ENCODE results near the gene CRADD. TPM values are rescaled to one million over a fixed set of nuclear protein-coding genes. Genes with fewer than 3 reads are reported as not detected.
"Not testable (repeated sequence)": the region's sequence is repeated elsewhere in the genome, so short reads cannot be mapped to it uniquely, and the experiment has no call there.

CRADD gene
- total RNA-seq, 4 donors from 2014 or later: 43.7 to 76.1 (median 51.0) TPM

DNA sequence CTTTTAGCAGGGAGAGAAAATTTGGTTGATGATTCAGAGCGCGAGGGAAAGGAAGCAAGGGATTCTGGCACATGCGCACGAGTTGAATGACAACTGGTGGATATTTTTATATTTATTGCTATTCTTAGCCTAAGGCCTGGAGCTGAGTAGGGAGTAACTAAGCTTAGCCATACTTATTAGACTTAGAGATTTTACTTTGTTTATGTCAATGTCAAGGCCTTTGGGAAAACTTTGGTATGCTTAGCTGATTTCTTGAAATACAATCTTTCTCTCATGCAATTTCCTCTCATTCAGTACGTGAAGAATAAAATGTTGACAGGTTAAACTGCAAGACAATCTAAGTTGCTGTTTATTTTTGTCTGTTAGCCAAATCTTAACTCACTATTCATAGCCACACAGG, 101.1 kb downstream of the CRADD start:
- no peaks in the 10 kb centered on the region for H3K36me3 ChIP-seq
- TF ChIP-seq POLR2A (IDR thresholded peaks at IDR 0.05): no peak
- TF ChIP-seq, protein P1, sequence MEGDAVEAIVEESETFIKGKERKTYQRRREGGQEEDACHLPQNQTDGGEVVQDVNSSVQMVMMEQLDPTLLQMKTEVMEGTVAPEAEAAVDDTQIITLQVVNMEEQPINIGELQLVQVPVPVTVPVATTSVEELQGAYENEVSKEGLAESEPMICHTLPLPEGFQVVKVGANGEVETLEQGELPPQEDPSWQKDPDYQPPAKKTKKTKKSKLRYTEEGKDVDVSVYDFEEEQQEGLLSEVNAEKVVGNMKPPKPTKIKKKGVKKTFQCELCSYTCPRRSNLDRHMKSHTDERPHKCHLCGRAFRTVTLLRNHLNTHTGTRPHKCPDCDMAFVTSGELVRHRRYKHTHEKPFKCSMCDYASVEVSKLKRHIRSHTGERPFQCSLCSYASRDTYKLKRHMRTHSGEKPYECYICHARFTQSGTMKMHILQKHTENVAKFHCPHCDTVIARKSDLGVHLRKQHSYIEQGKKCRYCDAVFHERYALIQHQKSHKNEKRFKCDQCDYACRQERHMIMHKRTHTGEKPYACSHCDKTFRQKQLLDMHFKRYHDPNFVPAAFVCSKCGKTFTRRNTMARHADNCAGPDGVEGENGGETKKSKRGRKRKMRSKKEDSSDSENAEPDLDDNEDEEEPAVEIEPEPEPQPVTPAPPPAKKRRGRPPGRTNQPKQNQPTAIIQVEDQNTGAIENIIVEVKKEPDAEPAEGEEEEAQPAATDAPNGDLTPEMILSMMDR (IDR thresholded peaks at IDR 0.05): no peak
- H3K4me3 ChIP-seq (replicated peaks in 1 of 3): no peak overlapping the region
- no peaks in the 10 kb centered on the region for H3K9me3 ChIP-seq
- WGBS, 2 donors: 43 to 58% methylated on average over 5 of the region's 5 CpGs
- peaks cover 23 to 42% of the 10 kb centered on the region in 2 donors for H3K4me1 ChIP-seq
- intact Hi-C loops (cut with DNase I): no loop called here
- DNase-seq: peak; percentile 15 to 17
- no peaks in the 10 kb centered on the region for H3K27me3 ChIP-seq
- H3K27ac ChIP-seq: peak overlapping the region; percentile 38 to 93 (median 71)

DNA sequence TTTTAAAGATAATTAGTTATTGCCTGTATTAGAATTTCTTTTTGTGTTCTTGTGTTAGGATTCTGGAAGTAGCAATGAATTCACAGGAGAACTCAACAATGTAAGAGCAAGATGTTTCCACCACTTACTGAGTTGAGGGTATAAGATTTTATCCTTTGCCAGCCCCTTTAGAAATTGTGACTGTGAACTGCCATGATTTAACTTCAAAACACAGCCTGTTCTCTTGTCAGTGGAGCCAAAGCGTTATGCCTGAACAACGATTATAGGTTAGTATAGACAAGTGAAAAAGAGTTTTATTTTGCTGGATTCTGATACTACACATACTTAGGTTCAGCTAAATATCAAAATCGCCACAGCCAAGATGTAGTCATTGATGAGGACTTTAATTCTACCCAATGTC, 101.6 kb downstream of the CRADD start:
- peaks cover 25 to 45% of the 10 kb centered on the region in 2 donors for H3K4me1 ChIP-seq
- TF ChIP-seq, protein P1 (IDR thresholded peaks at IDR 0.05): no peak
- no peak for TF ChIP-seq POLR2A (IDR thresholded peaks at IDR 0.05)

DNA sequence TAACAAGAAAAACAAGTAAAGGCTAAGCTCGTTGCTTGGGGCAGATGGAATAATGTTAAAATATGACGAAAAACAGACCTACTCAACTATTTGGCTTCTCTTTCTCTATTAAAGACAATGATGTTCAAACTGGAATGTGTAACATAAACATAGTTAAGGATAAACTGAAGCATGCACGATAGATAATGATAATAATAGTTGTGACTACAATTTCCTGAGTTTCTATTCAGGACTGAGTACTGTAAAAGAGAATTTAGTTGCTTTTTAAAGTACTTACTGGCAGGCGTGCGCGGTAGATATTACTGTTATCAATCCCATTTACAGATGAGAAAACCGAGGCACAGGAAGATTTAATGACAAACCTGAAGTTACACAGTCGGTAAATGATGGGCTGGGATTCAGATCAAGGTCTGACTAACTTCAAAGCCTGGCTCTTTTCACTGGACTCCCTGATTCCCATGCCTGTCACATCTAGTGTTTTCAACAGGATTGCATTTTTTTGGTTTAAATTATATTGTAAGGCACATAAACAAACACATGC, 103.0 kb downstream of the CRADD start:
- Histone ChIP-seq H3K27ac (peak overlapping the region in 2 of 3 donors; percentile 71 to 93), H3K4me3 (replicated peaks in 1 of 3) (no peak overlapping the region), H3K36me3 (no peaks in the 10 kb centered on the region), H3K9me3 (no peaks in the 10 kb centered on the region), H3K27me3 (no peaks in the 10 kb centered on the region), H3K4me1 (peaks cover 39 to 58% of the 10 kb centered on the region in 2 donors)
- no peak for TF ChIP-seq POLR2A (IDR thresholded peaks at IDR 0.05)
- TF ChIP-seq, protein P1 (IDR thresholded peaks at IDR 0.05): no peak
- intact Hi-C loops (cut with DNase I): no loop called here
- DNase-seq: no peak
- WGBS, 2 donors: 67 to 74% methylated on average over 8 of the region's 8 CpGs

More for the DNA sequence above, 101.6 kb downstream of the CRADD start:
- Histone ChIP-seq H3K27me3 (no peaks in the 10 kb centered on the region), H3K27ac (peak overlapping the region; percentile 38 to 93 (median 71)), H3K36me3 (no peaks in the 10 kb centered on the region), H3K4me3 (replicated peaks in 1 of 3) (no peak overlapping the region), H3K9me3 (no peaks in the 10 kb centered on the region)
- intact Hi-C loops (cut with DNase I): no loop called here
- 83 to 86% methylated on average over 3 of the region's 3 CpGs for WGBS, 2 donors
- no peak for DNase-seq

DNA sequence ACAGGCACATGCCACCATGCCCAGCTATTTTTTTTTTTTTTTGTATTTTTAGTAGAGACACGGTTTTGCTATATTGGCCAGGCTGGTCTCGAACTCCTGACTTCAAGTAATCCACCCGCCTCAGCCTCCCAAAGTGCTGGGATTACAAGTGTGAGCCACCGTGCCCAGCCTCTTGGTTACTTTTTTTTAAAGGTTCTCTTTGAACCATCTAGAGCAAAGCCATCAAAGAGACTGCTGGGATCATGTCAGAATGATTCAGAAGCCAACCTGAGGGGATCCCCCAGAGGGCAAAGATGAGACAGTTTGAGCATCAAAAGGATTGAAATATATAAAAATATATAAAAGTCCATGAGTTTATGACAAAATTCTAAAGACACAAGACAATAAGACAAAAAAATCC, 103.7 kb downstream of the CRADD start:
- H3K27ac ChIP-seq; H3K27me3 ChIP-seq; H3K36me3 ChIP-seq; intact Hi-C loops (cut with DNase I); H3K9me3 ChIP-seq; H3K4me3 ChIP-seq (replicated peaks in 1 of 3); DNase-seq: not testable (repeated sequence)
- WGBS, 2 donors: 91 to 94% methylated on average over 4 of the region's 4 CpGs
- peaks cover 43 to 65% of the 10 kb centered on the region in 2 donors for H3K4me1 ChIP-seq

DNA sequence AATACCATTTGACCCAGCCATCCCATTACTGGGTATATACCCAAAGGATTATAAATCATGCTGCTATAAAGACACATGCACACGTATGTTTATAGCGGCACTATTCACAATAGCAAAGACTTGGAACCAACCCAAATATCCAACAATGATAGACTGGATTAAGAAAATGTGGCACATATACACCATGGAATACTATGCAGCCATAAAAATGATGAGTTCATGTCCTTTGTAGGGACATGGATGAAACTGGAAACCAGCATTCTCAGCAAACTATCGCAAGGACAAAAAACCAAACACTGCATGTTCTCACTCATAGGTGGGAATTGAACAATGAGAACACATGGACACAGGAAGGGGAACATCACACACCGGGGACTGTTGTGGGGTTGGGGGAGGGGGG, 104.8 kb downstream of the CRADD start:
- H3K4me1 ChIP-seq: peaks cover 43 to 61% of the 10 kb centered on the region in 2 donors
- H3K9me3 ChIP-seq; H3K27ac ChIP-seq; DNase-seq; H3K27me3 ChIP-seq; intact Hi-C loops (cut with DNase I); H3K4me3 ChIP-seq (replicated peaks in 1 of 3); H3K36me3 ChIP-seq: not testable (repeated sequence)
- WGBS, 2 donors: 89 to 97% methylated on average over 4 of the region's 4 CpGs

DNA sequence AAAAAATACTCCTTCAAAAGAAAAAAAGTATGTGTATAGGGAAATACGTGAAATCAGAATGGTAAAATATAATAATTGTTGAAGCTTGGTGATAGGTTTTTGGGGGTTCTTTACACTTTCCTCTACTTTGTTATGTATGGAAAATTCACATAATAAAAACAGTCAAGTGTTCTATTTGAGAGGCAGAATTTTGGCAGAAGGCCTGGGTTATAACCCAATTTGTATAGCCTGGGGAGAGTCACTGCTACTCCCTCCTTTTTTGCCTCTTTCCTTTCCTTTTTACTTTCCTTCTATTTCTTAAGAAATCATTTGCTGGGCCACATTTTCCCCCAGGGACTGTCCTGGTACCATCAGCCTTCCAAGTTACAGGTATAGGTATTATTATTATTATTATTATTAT, 105.7 kb downstream of the CRADD start:
- WGBS, 2 donors: 93 to 94% methylated on average over 1 of the region's 1 CpG
- no peak for TF ChIP-seq POLR2A (IDR thresholded peaks at IDR 0.05)
- TF ChIP-seq, protein P1 (IDR thresholded peaks at IDR 0.05): no peak
- H3K4me1 ChIP-seq: peaks cover 49 to 60% of the 10 kb centered on the region in 2 donors

More for the DNA sequence above, 105.7 kb downstream of the CRADD start:
- Histone ChIP-seq H3K27me3 (no peaks in the 10 kb centered on the region), H3K9me3 (no peaks in the 10 kb centered on the region), H3K27ac (peak overlapping the region in 2 of 3 donors; percentile 82 to 83), H3K4me3 (replicated peaks in 1 of 3) (no peak overlapping the region), H3K36me3 (no peaks in the 10 kb centered on the region)
- no peak for DNase-seq
- intact Hi-C loops (cut with DNase I): no loop called here

Data from thyroid gland (tissue), 4 donors.